GM12873 (cell line): ENCODE measurements around the gene GRIK4.
A peak's percentile ranks its signal among the peaks of the same experiment; 100 is the strongest.

Experiments
- CTCF ChIP-seq: IDR thresholded peaks from 2 replicates; pipeline ENCODE4 v1.5.1; 2012; ENCODE audit warnings: low read depth, mild to moderate bottlenecking, moderate library complexity, low read length, control low read depth; ENCODE audit not compliant: insufficient read depth; ENCODE audit errors: missing control alignments

The GRIK4 gene

GRCh38 chr11:120528749-120529148, 17.2 kb downstream of the GRIK4 start:
- no peak for TF ChIP-seq CTCF

- peak; percentile 2 for TF ChIP-seq CTCF
Observed at GRCh38 chr11:120529214-120529613, 17.7 kb downstream of the GRIK4 start.

DNA sequence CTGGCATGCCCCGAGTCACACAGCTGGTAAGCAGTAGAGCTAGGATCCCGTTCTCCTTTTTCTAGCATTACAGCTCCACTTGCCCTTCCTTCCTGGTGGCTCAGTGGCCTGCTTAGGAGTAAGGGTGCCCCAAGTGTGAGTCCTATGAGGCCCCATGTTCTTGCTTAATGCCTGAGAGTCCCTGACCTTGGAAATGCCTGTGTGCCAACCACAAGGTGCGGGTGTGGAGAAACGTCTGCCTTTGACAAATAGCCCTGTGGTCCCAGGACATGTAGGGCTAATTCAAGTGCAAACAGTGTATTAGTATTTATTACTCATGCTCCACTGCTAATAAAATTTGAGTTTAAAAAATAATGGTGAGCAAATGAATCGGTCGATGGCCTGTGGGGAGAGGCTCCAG, 18.4 kb downstream of the GRIK4 start:
- TF ChIP-seq CTCF, result no peak

- TF ChIP-seq CTCF, result no peak
Observed at GRCh38 chr11:120532082-120532831, 20.7 kb downstream of the GRIK4 start.

GRCh38 chr11:120532832-120533196, 21.3 kb downstream of the GRIK4 start:
- no peak for TF ChIP-seq CTCF

- TF ChIP-seq CTCF, result no peak
Observed at GRCh38 chr11:120536091-120536796, 24.7 kb downstream of the GRIK4 start.

- no peak for TF ChIP-seq CTCF
Observed at GRCh38 chr11:120536797-120537169, 25.2 kb downstream of the GRIK4 start.
